Esophagus squamous epithelium (tissue), 4 donors: ENCODE results near the gene RIN3.

ENCODE experiments used
- POLR2A ChIP-seq, 4 donors: fragments of 450-650 bp; IDR thresholded peaks; one replicate each; pipeline ENCODE4 v1.6.1; 2017; ENCODE audit warnings: antibody characterized with exemption in 4 of 4, mild to moderate bottlenecking in 4 of 4, moderate library complexity in 3 of 4
- TF ChIP-seq, protein P1 (sequence below), 6 experiments: fragments of 450-650 bp in 4 of 6; fragments of 200-600 bp in 2 of 6; sonication (generic) in 2 of 6; IDR thresholded peaks; one replicate each; pipeline ENCODE4 v1.5.1; 2016 to 2019; ENCODE audit warnings: antibody characterized with exemption in 6 of 6, mild to moderate bottlenecking in 4 of 6, moderate library complexity in 4 of 6

DNA sequence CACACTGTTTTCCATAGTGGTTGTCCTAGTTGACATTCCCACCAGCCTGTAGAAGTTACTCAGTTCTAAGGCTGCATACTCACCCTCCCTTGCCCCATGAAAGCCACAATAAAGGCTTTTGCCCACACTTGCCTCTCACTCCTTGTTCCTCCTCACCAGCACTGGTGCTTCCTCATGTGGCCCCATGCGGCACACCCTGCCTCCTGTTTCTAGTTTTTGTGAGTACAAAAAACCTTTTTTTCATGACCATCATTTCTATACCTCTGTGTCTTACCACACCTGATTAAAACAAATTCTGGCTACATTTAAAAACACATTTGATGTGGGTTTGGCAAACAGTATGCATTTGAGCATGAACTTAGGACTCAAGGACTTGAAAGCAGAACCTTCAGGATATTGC lies 40.7 kb upstream of the RIN3 start:
- TF ChIP-seq, protein P1, sequence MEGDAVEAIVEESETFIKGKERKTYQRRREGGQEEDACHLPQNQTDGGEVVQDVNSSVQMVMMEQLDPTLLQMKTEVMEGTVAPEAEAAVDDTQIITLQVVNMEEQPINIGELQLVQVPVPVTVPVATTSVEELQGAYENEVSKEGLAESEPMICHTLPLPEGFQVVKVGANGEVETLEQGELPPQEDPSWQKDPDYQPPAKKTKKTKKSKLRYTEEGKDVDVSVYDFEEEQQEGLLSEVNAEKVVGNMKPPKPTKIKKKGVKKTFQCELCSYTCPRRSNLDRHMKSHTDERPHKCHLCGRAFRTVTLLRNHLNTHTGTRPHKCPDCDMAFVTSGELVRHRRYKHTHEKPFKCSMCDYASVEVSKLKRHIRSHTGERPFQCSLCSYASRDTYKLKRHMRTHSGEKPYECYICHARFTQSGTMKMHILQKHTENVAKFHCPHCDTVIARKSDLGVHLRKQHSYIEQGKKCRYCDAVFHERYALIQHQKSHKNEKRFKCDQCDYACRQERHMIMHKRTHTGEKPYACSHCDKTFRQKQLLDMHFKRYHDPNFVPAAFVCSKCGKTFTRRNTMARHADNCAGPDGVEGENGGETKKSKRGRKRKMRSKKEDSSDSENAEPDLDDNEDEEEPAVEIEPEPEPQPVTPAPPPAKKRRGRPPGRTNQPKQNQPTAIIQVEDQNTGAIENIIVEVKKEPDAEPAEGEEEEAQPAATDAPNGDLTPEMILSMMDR (IDR thresholded peaks at IDR 0.05) = no peak
- no peak for TF ChIP-seq POLR2A (IDR thresholded peaks at IDR 0.05)
